ENCODE data around the gene ADAMTS10. TPM values are rescaled to one million over a fixed set of nuclear protein-coding genes. Genes with fewer than 3 reads are reported as not detected.

The ADAMTS10 gene
- 100 to 1,000 TPM; 159 to 286 (median 203) TPM for total RNA-seq
- 66.4 TPM for total RNA-seq (2013)

GRCh38 chr19:8610041-8610935 lies at the start of gene ADAMTS10:
ADAMTS10 (minus strand) TSS chr19:8610715; CDS start chr19:8605710, 5,005 bp downstream.
- ATAC-seq (peak; percentile 60 to 66 (median 64)), DNase-seq (peak; percentile 64 to 77)
- H3K4me1 Mint-ChIP-seq, result peaks cover 40 to 74% of the 10 kb centered on the region in 2 donors
- Histone ChIP-seq H3K36me3 (ENCODE audit: control insufficient read depth, insufficient read depth, low read length) (no peaks in the 10 kb centered on the region), H3K4me3 (ENCODE audit: low read length) (peak within 1 kb of the TSS; percentile 92), H3K4me1 (ENCODE audit: control insufficient read depth, insufficient read depth, low read length) (peaks cover 49% of the 10 kb centered on the region), H3K9me3 (ENCODE audit: control insufficient read depth, insufficient read depth, low read length) (no peaks in the 10 kb centered on the region), H3K27ac (ENCODE audit: low read length) (peak within 1 kb of the TSS; percentile 57), H3K27me3 (ENCODE audit: control insufficient read depth, insufficient read depth, low read length) (no peaks in the 10 kb centered on the region)
- intact Hi-C loops (cut with micrococcal nuclease), result no loop called here
- H3K4me3 Mint-ChIP-seq, result peak within 1 kb of the TSS; percentile 94
- WGBS (ENCODE audit: insufficient coverage), result under 1% methylated on average over 66 of the region's 74 CpGs
- no peaks in the 10 kb centered on the region for H3K9me3 Mint-ChIP-seq
- no peak for TF ChIP-seq CTCF (IDR thresholded peaks at IDR 0.05)
- H3K36me3 Mint-ChIP-seq, result no peaks in the 10 kb centered on the region
- peak within 1 kb of the TSS; percentile 85 to 93 for H3K27ac Mint-ChIP-seq
- H3K27me3 Mint-ChIP-seq (ENCODE audit: low read depth in 2 of 2), result no peaks in the 10 kb centered on the region

GRCh38 chr19:8659905-8660304 lies 49.4 kb upstream of the ADAMTS10 start:
- H3K36me3 Mint-ChIP-seq, result no peaks in the 10 kb centered on the region
- no peak for DNase-seq
- intact Hi-C loops (cut with micrococcal nuclease), result no loop called here
- no peak for ATAC-seq
- H3K4me1 Mint-ChIP-seq, result peaks cover 45 to 66% of the 10 kb centered on the region in 2 donors
- Histone ChIP-seq H3K9me3 (ENCODE audit: control insufficient read depth, insufficient read depth, low read length) (no peaks in the 10 kb centered on the region), H3K27ac (ENCODE audit: low read length) (no peak overlapping the region), H3K27me3 (ENCODE audit: control insufficient read depth, insufficient read depth, low read length) (no peaks in the 10 kb centered on the region), H3K4me3 (ENCODE audit: low read length) (no peak overlapping the region), H3K4me1 (ENCODE audit: control insufficient read depth, insufficient read depth, low read length) (peaks cover 78% of the 10 kb centered on the region), H3K36me3 (ENCODE audit: control insufficient read depth, insufficient read depth, low read length) (no peaks in the 10 kb centered on the region)
- H3K4me3 Mint-ChIP-seq, result no peak overlapping the region
- TF ChIP-seq CTCF (IDR thresholded peaks at IDR 0.05), result no peak
- 90% methylated on average over 7 of the region's 7 CpGs for WGBS (ENCODE audit: insufficient coverage)
- H3K27me3 Mint-ChIP-seq (ENCODE audit: low read depth in 2 of 2), result peaks cover 0 to 4% of the 10 kb centered on the region in 2 donors
- no peaks in the 10 kb centered on the region for H3K9me3 Mint-ChIP-seq
- H3K27ac Mint-ChIP-seq, result peak overlapping the region in 1 of 2 donors; percentile 37

GRCh38 chr19:8657869-8658268 lies 47.4 kb upstream of the ADAMTS10 start:
- ATAC-seq (no peak), DNase-seq (no peak)
- 84% methylated on average over 5 of the region's 5 CpGs for WGBS (ENCODE audit: insufficient coverage)
- Histone ChIP-seq H3K9me3 (ENCODE audit: control insufficient read depth, insufficient read depth, low read length) (no peaks in the 10 kb centered on the region), H3K27ac (ENCODE audit: low read length) (peak overlapping the region; percentile 25), H3K36me3 (ENCODE audit: control insufficient read depth, insufficient read depth, low read length) (no peaks in the 10 kb centered on the region), H3K4me1 (ENCODE audit: control insufficient read depth, insufficient read depth, low read length) (peaks cover 66% of the 10 kb centered on the region), H3K4me3 (ENCODE audit: low read length) (peak overlapping the region; percentile 43), H3K27me3 (ENCODE audit: control insufficient read depth, insufficient read depth, low read length) (no peaks in the 10 kb centered on the region)
- Mint-ChIP-seq H3K4me3 (no peak overlapping the region), H3K27me3 (ENCODE audit: low read depth in 2 of 2) (peaks cover 0 to 4% of the 10 kb centered on the region in 2 donors), H3K27ac (peak overlapping the region in 1 of 2 donors; percentile 54), H3K4me1 (peaks cover 32 to 51% of the 10 kb centered on the region in 2 donors), H3K36me3 (no peaks in the 10 kb centered on the region), H3K9me3 (no peaks in the 10 kb centered on the region)
- TF ChIP-seq CTCF (IDR thresholded peaks at IDR 0.05), result no peak
- intact Hi-C loops (cut with micrococcal nuclease), result no loop called here

Measured in natural killer cell (primary cell).